Inflammatory macrophage (primary cell): Measurements from ENCODE around the gene SVEP1.
"Not testable (repeated sequence)": the region's sequence is repeated elsewhere in the genome, so short reads cannot be mapped to it uniquely, and the experiment has no call there.

ENCODE experiments used
- DNase-seq, 2 donors: peaks; one replicate each; pipeline ENCODE4 v3.0.0-alpha.2; 2020 to 2022

The SVEP1 gene

GRCh38 chr9:110443146-110443865 lies 136.2 kb downstream of the SVEP1 start:
- no peak for DNase-seq

GRCh38 chr9:110440796-110441195 lies 138.7 kb downstream of the SVEP1 start:
- no peak for DNase-seq

- no peak for DNase-seq
These were observed 139.4 kb downstream of the SVEP1 start for GRCh38 chr9:110440172-110440571.

- no peak for DNase-seq
These were observed 147.3 kb downstream of the SVEP1 start for GRCh38 chr9:110432253-110432652.

- no peak for DNase-seq
These were observed 150.1 kb downstream of the SVEP1 start for GRCh38 chr9:110429453-110429852.

GRCh38 chr9:110427497-110428104 lies 151.9 kb downstream of the SVEP1 start:
- DNase-seq = peak; percentile 31 to 47

- DNase-seq = peak in 1 of 2 donors; percentile 33
These were observed 153.4 kb downstream of the SVEP1 start for GRCh38 chr9:110426052-110426709.

GRCh38 chr9:110414471-110414870 lies 165.1 kb downstream of the SVEP1 start:
- DNase-seq = no peak

GRCh38 chr9:110410961-110411360 lies 168.6 kb downstream of the SVEP1 start:
- DNase-seq = no peak

- DNase-seq = no peak
These were observed 170.9 kb downstream of the SVEP1 start for GRCh38 chr9:110408598-110408997.

GRCh38 chr9:110405858-110406443 lies 173.6 kb downstream of the SVEP1 start:
- no peak for DNase-seq

- DNase-seq = no peak
These were observed 175.1 kb downstream of the SVEP1 start for GRCh38 chr9:110404473-110404872.

GRCh38 chr9:110399983-110400382 lies 179.6 kb downstream of the SVEP1 start:
- DNase-seq = no peak

GRCh38 chr9:110398992-110399391 lies 180.5 kb downstream of the SVEP1 start:
- not testable (repeated sequence) for DNase-seq

GRCh38 chr9:110391826-110392485 lies 187.6 kb downstream of the SVEP1 start:
- no peak for DNase-seq

GRCh38 chr9:110389148-110389750 lies 190.3 kb downstream of the SVEP1 start:
- no peak for DNase-seq

- no peak for DNase-seq
These were observed 196.1 kb downstream of the SVEP1 start for GRCh38 chr9:110383491-110383890.

- no peak for DNase-seq
These were observed 196.8 kb downstream of the SVEP1 start for GRCh38 chr9:110382731-110383130.

- no peak for DNase-seq
These were observed 208.0 kb downstream of the SVEP1 start for GRCh38 chr9:110371411-110372007.

- no peak for DNase-seq
These were observed 209.2 kb downstream of the SVEP1 start for GRCh38 chr9:110370315-110370714.

GRCh38 chr9:110364451-110364850 lies 215.1 kb downstream of the SVEP1 start:
- peak in 1 of 2 donors; percentile 35 for DNase-seq

- not testable (repeated sequence) for DNase-seq
These were observed 220.5 kb downstream of the SVEP1 start for GRCh38 chr9:110358992-110359391.
